ENCODE data around the gene PLA2R1.

Gene PLA2R1

GRCh38 chr2:160014227-160014626, 48.2 kb downstream of the PLA2R1 start:
- no peaks in the 10 kb centered on the region for H4K20me1 ChIP-seq (ENCODE audit: control insufficient read depth, insufficient read depth, low read depth, low read length)
- H3K9me3 ChIP-seq (ENCODE audit: control insufficient read depth, insufficient read depth, low read length): no peaks in the 10 kb centered on the region
- no peak overlapping the region for H3K4me2 ChIP-seq (ENCODE audit: low read length)
- peaks cover 7% of the 10 kb centered on the region; the same call in 1 of the 2 replicates for H3K27me3 ChIP-seq (ENCODE audit: control insufficient read depth, low read length)
- H3K4me3 ChIP-seq (ENCODE audit: low read length): no peak overlapping the region
- no peak overlapping the region for H3K27ac ChIP-seq (ENCODE audit: low read depth, low read length)
- TF ChIP-seq CTCF (IDR thresholded peaks at IDR 0.05; ENCODE audit: low read depth, low read length, poor library complexity, severe bottlenecking): no peak
- no peak for TF ChIP-seq EZH2phosphoT487 (IDR thresholded peaks at IDR 0.05; ENCODE audit: borderline replicate concordance, low read length)
- no peaks in the 10 kb centered on the region for H3F3A ChIP-seq (ENCODE audit: control insufficient read depth, insufficient read depth)
- no peaks in the 10 kb centered on the region for H3K36me3 ChIP-seq (ENCODE audit: control insufficient read depth, low read length)
- H3K79me2 ChIP-seq (ENCODE audit: control insufficient read depth, low read length): no peaks in the 10 kb centered on the region
- H3K9me2 ChIP-seq (replicated peaks; ENCODE audit: control insufficient read depth, low read length): no peaks in the 10 kb centered on the region
- H3K4me1 ChIP-seq (ENCODE audit: control insufficient read depth, low read length): no peaks in the 10 kb centered on the region

- H3K27ac ChIP-seq (ENCODE audit: low read depth, low read length): no peak overlapping the region
- H3K9me2 ChIP-seq (replicated peaks; ENCODE audit: control insufficient read depth, low read length): no peaks in the 10 kb centered on the region
- TF ChIP-seq CTCF (IDR thresholded peaks at IDR 0.05; ENCODE audit: low read depth, low read length, poor library complexity, severe bottlenecking): no peak
- TF ChIP-seq EZH2phosphoT487 (IDR thresholded peaks at IDR 0.05; ENCODE audit: borderline replicate concordance, low read length): no peak
- no peak overlapping the region for H3K4me2 ChIP-seq (ENCODE audit: low read length)
- H3K4me3 ChIP-seq (ENCODE audit: low read length): no peak overlapping the region
- no peaks in the 10 kb centered on the region for H3K4me1 ChIP-seq (ENCODE audit: control insufficient read depth, low read length)
- no peaks in the 10 kb centered on the region for H3K79me2 ChIP-seq (ENCODE audit: control insufficient read depth, low read length)
- no peaks in the 10 kb centered on the region for H3F3A ChIP-seq (ENCODE audit: control insufficient read depth, insufficient read depth)
- no peaks in the 10 kb centered on the region for H4K20me1 ChIP-seq (ENCODE audit: control insufficient read depth, insufficient read depth, low read depth, low read length)
- no peaks in the 10 kb centered on the region for H3K9me3 ChIP-seq (ENCODE audit: control insufficient read depth, insufficient read depth, low read length)
- no peaks in the 10 kb centered on the region for H3K36me3 ChIP-seq (ENCODE audit: control insufficient read depth, low read length)
- peaks cover 7% of the 10 kb centered on the region; the same call in 1 of the 2 replicates for H3K27me3 ChIP-seq (ENCODE audit: control insufficient read depth, low read length)
These were observed 51.9 kb downstream of the PLA2R1 start for GRCh38 chr2:160010361-160011145.

- H3K9me2 ChIP-seq (replicated peaks; ENCODE audit: control insufficient read depth, low read length): no peaks in the 10 kb centered on the region
- H3F3A ChIP-seq (ENCODE audit: control insufficient read depth, insufficient read depth): no peaks in the 10 kb centered on the region
- no peaks in the 10 kb centered on the region for H3K4me1 ChIP-seq (ENCODE audit: control insufficient read depth, low read length)
- no peak overlapping the region for H3K4me2 ChIP-seq (ENCODE audit: low read length)
- H4K20me1 ChIP-seq (ENCODE audit: control insufficient read depth, insufficient read depth, low read depth, low read length): no peaks in the 10 kb centered on the region
- no peaks in the 10 kb centered on the region for H3K36me3 ChIP-seq (ENCODE audit: control insufficient read depth, low read length)
- H3K27ac ChIP-seq (ENCODE audit: low read depth, low read length): no peak overlapping the region
- no peak overlapping the region for H3K4me3 ChIP-seq (ENCODE audit: low read length)
- H3K79me2 ChIP-seq (ENCODE audit: control insufficient read depth, low read length): no peaks in the 10 kb centered on the region
- H3K9me3 ChIP-seq (ENCODE audit: control insufficient read depth, insufficient read depth, low read length): no peaks in the 10 kb centered on the region
- H3K27me3 ChIP-seq (ENCODE audit: control insufficient read depth, low read length): peaks cover 5% of the 10 kb centered on the region; the same call in 1 of the 2 replicates
- no peak for TF ChIP-seq EZH2phosphoT487 (IDR thresholded peaks at IDR 0.05; ENCODE audit: borderline replicate concordance, low read length)
- TF ChIP-seq CTCF (IDR thresholded peaks at IDR 0.05; ENCODE audit: low read depth, low read length, poor library complexity, severe bottlenecking): no peak
These were observed 55.3 kb downstream of the PLA2R1 start for GRCh38 chr2:160007111-160007510.
